Measurements from ENCODE around the gene APEH. TPM values are rescaled to one million over a fixed set of nuclear protein-coding genes. Genes with fewer than 3 reads are reported as not detected.
"Not testable (repeated sequence)": the region's sequence is repeated elsewhere in the genome, so short reads cannot be mapped to it uniquely, and the experiment has no call there.

APEH gene
- total and polyA plus RNA-seq, 2 of the 4 experiments (the other 2 are of a cell fraction) = 89.2 to 142 TPM

DNA sequence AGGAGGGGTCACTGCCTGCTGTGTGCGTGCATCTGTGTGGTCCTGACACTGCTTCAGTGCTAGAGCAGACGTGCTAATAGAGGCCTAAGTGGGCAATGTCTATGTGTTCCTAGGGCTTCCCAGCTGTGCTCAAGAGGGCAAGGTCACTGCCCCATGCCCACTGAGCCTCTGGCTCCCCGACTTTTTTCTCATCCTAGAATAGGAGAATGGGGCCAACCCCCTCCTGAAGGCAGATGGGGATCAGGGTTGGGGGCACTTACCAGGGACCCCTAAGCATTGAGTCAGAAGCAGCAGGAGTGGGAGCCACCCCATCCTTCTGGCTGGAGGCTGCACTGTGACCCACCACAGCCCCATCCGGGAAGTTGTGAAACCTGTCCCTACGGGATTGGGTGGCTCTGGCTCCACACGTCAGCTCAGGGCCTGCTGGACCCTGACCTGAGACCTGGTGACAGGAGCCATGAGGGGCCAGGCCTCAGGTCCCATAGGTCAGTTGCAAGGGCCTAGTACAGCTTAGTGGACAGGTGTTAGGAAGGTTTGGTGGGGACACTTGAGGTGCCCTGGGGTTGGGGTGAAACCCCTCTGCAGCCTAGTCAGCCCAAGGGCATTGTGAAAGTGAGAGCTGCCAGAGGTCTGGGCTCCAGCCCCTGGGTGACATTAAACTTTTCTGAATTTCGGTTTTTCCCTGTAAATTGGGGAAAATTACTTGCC lies 14.3 kb downstream of the APEH start:
- H3K9me1 ChIP-seq (ENCODE audit: insufficient read depth, low read length); H3K36me3 ChIP-seq (ENCODE audit: control insufficient read depth, insufficient read depth, low read length); H3K23ac ChIP-seq (ENCODE audit: low read depth, low read length); H4K20me1 ChIP-seq (ENCODE audit: insufficient read depth, low read length); in situ Hi-C loops (cut with MboI; ENCODE audit: low sequenced_read_pairs); H2AK5ac ChIP-seq (ENCODE audit: low read depth, low read length); BruUV-seq (replicated peaks); intact Hi-C loops (cut with micrococcal nuclease); H3K27me3 ChIP-seq (ENCODE audit: control insufficient read depth, insufficient read depth, low read length); H3K27ac ChIP-seq (ENCODE audit: insufficient read depth, low read length); H2BK120ac ChIP-seq (ENCODE audit: low read depth, low read length); H2BK15ac ChIP-seq (ENCODE audit: low read depth, low read length); H4K91ac ChIP-seq (ENCODE audit: insufficient read depth, low read depth, low read length); H2BK5ac ChIP-seq (ENCODE audit: low read depth, low read length, poor library complexity, severe bottlenecking); ATAC-seq (ENCODE audit: low read depth); H3K18ac ChIP-seq (ENCODE audit: low read depth, low read length); POLR2A ChIA-PET (ENCODE audit: unreplicated experiment); H2AFZ ChIP-seq (replicated peaks; ENCODE audit: low read length, poor library complexity); H2BK20ac ChIP-seq (ENCODE audit: low read depth, low read length); CTCF ChIA-PET; H3K4me3 ChIP-seq (ENCODE audit: insufficient read depth, low read depth, low read length); dilution Hi-C loops (cut with HindIII; ENCODE audit: low sequenced_read_pairs, unreplicated experiment); H3K4me1 ChIP-seq (ENCODE audit: control insufficient read depth, insufficient read depth, low read length); H3K56ac ChIP-seq (ENCODE audit: extremely low read depth, insufficient read depth, low read length); H3K9me3 ChIP-seq (ENCODE audit: control insufficient read depth, insufficient read depth, low read length); DNase-seq; H3K14ac ChIP-seq (replicated peaks; ENCODE audit: low read depth, low read length): not testable (repeated sequence)
- Histone ChIP-seq H2AK9ac (replicated peaks; ENCODE audit: low read depth, low read length, poor library complexity) (peak overlapping the region; percentile 42), H3K4ac (ENCODE audit: low read depth, low read length) (peak overlapping the region; percentile 89), H3K4me2 (ENCODE audit: low read depth, low read length) (peak overlapping the region; percentile 77; the same call in 1 of the 2 replicates), H3K9ac (ENCODE audit: low read depth, low read length) (0 out of 2 replicates have a peak overlapping the region, but pooled peaks have one; percentile 89), H4K8ac (ENCODE audit: low read depth in 2 of 2, low read length in 2 of 2) (peak overlapping the region; percentile 96 to 98), H4K5ac (ENCODE audit: low read depth, low read length) (peak overlapping the region; percentile 92), H3K79me1 (ENCODE audit: low read depth in 1 of 2, low read length in 2 of 2) (peaks cover 0 to 24% of the 10 kb centered on the region in 2 experiments; a peak in 2 of 4 replicates)
- WGBS, 2 experiments (ENCODE audit: extremely low coverage in 2 of 2, insufficient read length in 1 of 2) = 100% methylated on average over 1 of the region's 7 CpGs; no CpG with 5 or more reads in 1 of the 2 experiments
